Suprapubic skin (tissue), 4 donors: ENCODE results near the gene COL20A1. TPM values are rescaled to one million over a fixed set of nuclear protein-coding genes. Genes with fewer than 3 reads are reported as not detected.

ENCODE experiments used
- DNase-seq, 2 donors: peaks; one replicate each; pipeline ENCODE4 v3.0.0-alpha.2; 2019; ENCODE audit warnings: low spot score in 2 of 2
- H3K27ac ChIP-seq: fragments of 200-600 bp; sonication (generic); one replicate; pipeline ENCODE4 v1.5.1; 2019
- H3K27me3 ChIP-seq: fragments of 200-600 bp; sonication (generic); one replicate; pipeline ENCODE4 v1.5.1; 2019
- H3K36me3 ChIP-seq: fragments of 200-600 bp; sonication (generic); one replicate; pipeline ENCODE4 v1.5.1; 2019
- H3K4me1 ChIP-seq: fragments of 200-600 bp; sonication (generic); one replicate; pipeline ENCODE4 v1.5.1; 2019
- H3K4me3 ChIP-seq: fragments of 200-600 bp; sonication (generic); one replicate; pipeline ENCODE4 v1.5.1; 2019; ENCODE audit warnings: mild to moderate bottlenecking
- H3K9me3 ChIP-seq: fragments of 200-600 bp; sonication (generic); one replicate; pipeline ENCODE4 v1.5.1; 2019
- CTCF ChIP-seq, 2 donors: fragments of 200-600 bp in 1 of 2; fragments of 450-650 bp in 1 of 2; sonication (generic) in 1 of 2; IDR thresholded peaks; one replicate each; pipeline ENCODE4 v1.5.1; 2016 to 2019; ENCODE audit warnings: antibody characterized with exemption in 2 of 2, mild to moderate bottlenecking in 1 of 2, moderate library complexity in 1 of 2
- EP300 ChIP-seq: sonication (generic); formaldehyde crosslinking; IDR thresholded peaks from one replicate; pipeline ENCODE4 v1.6.1; 2017; ENCODE audit warnings: antibody characterized with exemption
- POLR2A ChIP-seq, 2 donors: fragments of 450-650 bp; IDR thresholded peaks; one replicate each; pipeline ENCODE4 v1.6.1; 2017; ENCODE audit warnings: antibody characterized with exemption in 2 of 2, mild to moderate bottlenecking in 2 of 2, moderate library complexity in 2 of 2
- POLR2AphosphoS5 ChIP-seq, 3 donors: sonication (generic); formaldehyde crosslinking; IDR thresholded peaks; one replicate each; pipeline ENCODE4 v1.6.1; 2017; ENCODE audit warnings: antibody characterized with exemption in 3 of 3
- WGBS: methylation state at CpG from one replicate; pipeline ENCODE4 v1.1.5; 2018; 5-methylcytosine and 5-hydroxymethylcytosine counted together
- total RNA-seq, 4 donors: library from RNA; depleted of rRNA; stranded (reverse); fragments of >200 nt; gene quantifications; one replicate each; pipeline ENCODE4 v1.1.0, GENCODE V29; 2016

The COL20A1 gene
- total RNA-seq, 4 donors from 2014 or later: not detected

- TF ChIP-seq POLR2A (IDR thresholded peaks at IDR 0.05): no peak
- TF ChIP-seq POLR2AphosphoS5 (IDR thresholded peaks at IDR 0.05): no peak
- no peak for TF ChIP-seq CTCF (IDR thresholded peaks at IDR 0.05)
- TF ChIP-seq EP300: no peak
- Histone ChIP-seq H3K9me3 (no peaks in the 10 kb centered on the region), H3K27ac (no peak overlapping the region), H3K27me3 (peaks cover 92% of the 10 kb centered on the region), H3K36me3 (no peaks in the 10 kb centered on the region), H3K4me3 (no peak overlapping the region), H3K4me1 (peaks cover 17% of the 10 kb centered on the region)
- no peak for DNase-seq
- WGBS: 5% methylated on average over 35 of the region's 50 CpGs
Observed at GRCh38 chr20:63361519-63362435, 68.8 kb downstream of the COL20A1 start.

DNA sequence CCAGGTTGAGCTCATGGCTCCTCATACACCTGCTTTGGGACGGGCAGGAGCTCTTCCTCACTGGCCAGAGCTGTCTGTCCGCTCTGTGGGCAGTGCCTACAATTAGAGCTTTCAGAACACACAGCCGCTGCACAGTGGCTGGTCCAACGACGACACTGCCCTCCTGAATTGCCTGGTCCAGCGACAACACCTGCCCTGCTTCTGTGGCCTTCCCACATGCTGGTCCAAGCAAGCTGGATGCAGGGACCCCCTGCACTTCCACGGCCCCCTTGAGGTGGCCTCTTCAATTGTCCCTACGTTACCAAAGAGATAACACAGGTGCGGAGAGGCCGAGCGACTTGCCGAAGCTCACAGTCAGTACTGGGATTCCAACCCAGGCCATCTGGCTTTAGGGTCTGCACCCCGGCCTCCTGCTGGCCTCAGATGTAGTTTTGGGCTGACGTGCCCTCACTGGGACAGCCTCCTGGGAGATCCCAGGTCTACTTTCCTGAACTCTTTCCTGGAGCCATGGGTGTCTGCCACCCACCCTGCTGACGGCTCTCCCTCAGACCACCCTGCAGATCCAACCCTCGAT lies 69.5 kb downstream of the COL20A1 start:
- Histone ChIP-seq H3K9me3 (no peaks in the 10 kb centered on the region), H3K4me3 (no peak overlapping the region), H3K27ac (no peak overlapping the region), H3K36me3 (no peaks in the 10 kb centered on the region), H3K27me3 (peaks cover 97% of the 10 kb centered on the region), H3K4me1 (peaks cover 17% of the 10 kb centered on the region)
- WGBS: 65% methylated on average over 9 of the region's 16 CpGs
- no peak for TF ChIP-seq EP300
- no peak for TF ChIP-seq CTCF (IDR thresholded peaks at IDR 0.05)
- no peak for TF ChIP-seq POLR2A (IDR thresholded peaks at IDR 0.05)
- TF ChIP-seq POLR2AphosphoS5 (IDR thresholded peaks at IDR 0.05): no peak
- no peak for DNase-seq

DNA sequence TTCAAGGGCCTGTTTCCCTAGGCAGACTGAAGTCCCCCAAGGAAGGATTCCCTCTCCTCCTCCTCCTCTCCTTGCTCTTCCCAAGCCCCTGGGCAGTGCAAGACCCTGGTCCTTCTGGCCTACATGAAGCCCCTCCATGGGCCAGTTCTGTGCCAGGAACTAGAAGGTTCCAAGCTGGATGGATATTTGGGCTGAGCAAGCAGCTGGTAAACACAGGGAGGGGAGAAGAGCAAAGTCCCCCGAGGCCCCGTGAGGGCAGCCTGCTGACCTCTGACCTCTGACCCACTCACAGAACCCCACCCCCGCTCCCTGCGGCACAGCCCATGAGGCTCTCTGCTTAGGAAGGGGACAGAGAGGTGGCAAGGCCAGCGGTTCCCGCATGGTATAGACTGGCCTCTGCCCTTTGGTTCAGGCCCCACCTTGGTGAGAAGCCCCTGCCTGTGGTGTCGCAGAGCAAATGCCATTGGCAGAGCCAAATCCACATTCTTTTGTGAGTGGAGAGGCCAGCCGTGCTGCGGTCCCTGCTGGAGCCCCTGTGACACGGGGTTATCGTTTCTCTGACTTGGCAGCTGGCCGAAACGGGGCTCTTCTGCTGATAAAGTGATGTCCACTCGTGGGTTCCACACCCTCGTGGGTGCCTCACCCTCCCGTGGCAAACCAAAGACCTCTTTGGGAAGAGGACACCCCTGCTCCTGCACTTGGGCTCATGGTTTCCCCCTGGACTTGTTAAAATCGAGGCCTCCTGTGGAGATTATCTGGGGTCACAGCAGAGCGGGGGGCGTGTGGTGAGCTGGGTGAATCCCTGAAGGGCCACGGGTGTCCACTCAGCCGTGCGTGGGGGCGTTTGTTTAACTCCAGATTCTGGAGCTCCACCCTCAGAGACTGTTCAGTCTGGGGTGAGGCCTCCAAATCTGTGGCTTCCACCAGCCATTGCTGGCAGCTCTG lies 70.3 kb downstream of the COL20A1 start:
- TF ChIP-seq CTCF (IDR thresholded peaks at IDR 0.05): no peak
- no peak for TF ChIP-seq EP300
- no peak for TF ChIP-seq POLR2A (IDR thresholded peaks at IDR 0.05)
- no peak for TF ChIP-seq POLR2AphosphoS5 (IDR thresholded peaks at IDR 0.05)
- WGBS: 67% methylated on average over 7 of the region's 23 CpGs
- Histone ChIP-seq H3K27me3 (peaks cover 96% of the 10 kb centered on the region), H3K27ac (no peak overlapping the region), H3K9me3 (no peaks in the 10 kb centered on the region), H3K4me3 (no peak overlapping the region), H3K36me3 (no peaks in the 10 kb centered on the region), H3K4me1 (peaks cover 15% of the 10 kb centered on the region)
- DNase-seq: no peak

- no peak for TF ChIP-seq CTCF (IDR thresholded peaks at IDR 0.05)
- TF ChIP-seq EP300: no peak
- TF ChIP-seq POLR2A (IDR thresholded peaks at IDR 0.05): no peak
- no peak for TF ChIP-seq POLR2AphosphoS5 (IDR thresholded peaks at IDR 0.05)
- Histone ChIP-seq H3K27ac (no peak overlapping the region), H3K4me3 (no peak overlapping the region), H3K27me3 (peaks cover 91% of the 10 kb centered on the region), H3K9me3 (no peaks in the 10 kb centered on the region), H3K36me3 (no peaks in the 10 kb centered on the region), H3K4me1 (peaks cover 12% of the 10 kb centered on the region)
- WGBS: 81% methylated on average over 13 of the region's 19 CpGs
- no peak for DNase-seq
Observed at GRCh38 chr20:63363981-63364561, 71.1 kb downstream of the COL20A1 start.
